Thyroid gland (tissue), 4 donors: ENCODE results near the gene CD40.

Experiments
- POLR2A ChIP-seq, 2 donors: fragments of 450-650 bp; IDR thresholded peaks; one replicate each; pipeline ENCODE4 v1.6.1; 2017; ENCODE audit warnings: antibody characterized with exemption in 2 of 2, mild to moderate bottlenecking in 2 of 2, moderate library complexity in 1 of 2
- TF ChIP-seq, protein P1 (sequence below), 6 experiments: fragments of 200-600 bp in 3 of 6; fragments of 450-650 bp in 3 of 6; sonication (generic) in 3 of 6; IDR thresholded peaks; one replicate each; pipeline ENCODE4 v1.5.1; 2016 to 2019; ENCODE audit warnings: antibody characterized with exemption in 6 of 6, mild to moderate bottlenecking in 2 of 6, inconsistent platforms in 1 of 6, moderate library complexity in 1 of 6

DNA sequence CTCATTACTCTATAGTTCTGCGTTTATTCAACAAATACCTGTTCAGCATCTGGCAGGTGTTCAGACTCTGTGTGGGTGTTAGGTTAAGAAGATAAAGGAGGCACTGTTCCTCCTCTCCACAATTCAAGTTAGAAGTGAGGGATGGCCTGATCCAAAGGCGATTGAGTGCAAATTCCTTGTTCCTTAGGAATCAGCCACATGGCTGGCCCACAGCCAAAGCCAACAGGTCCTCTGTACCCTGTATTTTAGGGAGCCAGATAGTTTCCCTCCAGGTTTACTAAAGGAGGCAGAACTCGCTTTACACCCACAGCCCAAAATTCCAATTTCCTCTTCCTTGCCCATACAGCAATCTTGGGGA is 5.0 kb upstream of the CD40 start:
- TF ChIP-seq, protein P1, sequence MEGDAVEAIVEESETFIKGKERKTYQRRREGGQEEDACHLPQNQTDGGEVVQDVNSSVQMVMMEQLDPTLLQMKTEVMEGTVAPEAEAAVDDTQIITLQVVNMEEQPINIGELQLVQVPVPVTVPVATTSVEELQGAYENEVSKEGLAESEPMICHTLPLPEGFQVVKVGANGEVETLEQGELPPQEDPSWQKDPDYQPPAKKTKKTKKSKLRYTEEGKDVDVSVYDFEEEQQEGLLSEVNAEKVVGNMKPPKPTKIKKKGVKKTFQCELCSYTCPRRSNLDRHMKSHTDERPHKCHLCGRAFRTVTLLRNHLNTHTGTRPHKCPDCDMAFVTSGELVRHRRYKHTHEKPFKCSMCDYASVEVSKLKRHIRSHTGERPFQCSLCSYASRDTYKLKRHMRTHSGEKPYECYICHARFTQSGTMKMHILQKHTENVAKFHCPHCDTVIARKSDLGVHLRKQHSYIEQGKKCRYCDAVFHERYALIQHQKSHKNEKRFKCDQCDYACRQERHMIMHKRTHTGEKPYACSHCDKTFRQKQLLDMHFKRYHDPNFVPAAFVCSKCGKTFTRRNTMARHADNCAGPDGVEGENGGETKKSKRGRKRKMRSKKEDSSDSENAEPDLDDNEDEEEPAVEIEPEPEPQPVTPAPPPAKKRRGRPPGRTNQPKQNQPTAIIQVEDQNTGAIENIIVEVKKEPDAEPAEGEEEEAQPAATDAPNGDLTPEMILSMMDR (IDR thresholded peaks at IDR 0.05): no peak
- no peak for TF ChIP-seq POLR2A (IDR thresholded peaks at IDR 0.05)
